ENCODE data around the gene MEAK7. TPM values are rescaled to one million over a fixed set of nuclear protein-coding genes. Genes with fewer than 3 reads are reported as not detected.

Gene MEAK7
- total RNA-seq, 1 donor from 2014 or later: 13.0 TPM

GRCh38 chr16:84499638-84500037 is 4.8 kb downstream of the MEAK7 start:
- no peak overlapping the region for H3K27ac ChIP-seq
- no peak for TF ChIP-seq CTCF (IDR thresholded peaks at IDR 0.05)
- ATAC-seq (no peak), DNase-seq (no peak)
- no peak overlapping the region for H3K4me3 ChIP-seq
- no peaks in the 10 kb centered on the region for H3K27me3 ChIP-seq (ENCODE audit: low read depth)
- H3K9me3 ChIP-seq: no peaks in the 10 kb centered on the region
- peaks cover 31% of the 10 kb centered on the region for H3K36me3 ChIP-seq
- intact Hi-C loops (cut with DNase I): no loop called here
- H3K4me1 ChIP-seq: peaks cover 11% of the 10 kb centered on the region

GRCh38 chr16:84498859-84499620 is 5.4 kb downstream of the MEAK7 start:
- Histone ChIP-seq H3K9me3 (no peaks in the 10 kb centered on the region), H3K27me3 (ENCODE audit: low read depth) (no peaks in the 10 kb centered on the region), H3K36me3 (peaks cover 37% of the 10 kb centered on the region), H3K4me1 (peaks cover 10% of the 10 kb centered on the region), H3K4me3 (no peak overlapping the region), H3K27ac (no peak overlapping the region)
- ATAC-seq (no peak), DNase-seq (no peak)
- TF ChIP-seq CTCF (IDR thresholded peaks at IDR 0.05): no peak
- intact Hi-C loops (cut with DNase I): no loop called here

- ATAC-seq (no peak), DNase-seq (no peak)
- H3K36me3 ChIP-seq: peaks cover 45% of the 10 kb centered on the region
- H3K9me3 ChIP-seq: no peaks in the 10 kb centered on the region
- H3K4me3 ChIP-seq: no peak overlapping the region
- H3K27me3 ChIP-seq (ENCODE audit: low read depth): no peaks in the 10 kb centered on the region
- peaks cover 1% of the 10 kb centered on the region for H3K4me1 ChIP-seq
- no peak overlapping the region for H3K27ac ChIP-seq
- TF ChIP-seq CTCF (IDR thresholded peaks at IDR 0.05): no peak
- intact Hi-C loops (cut with DNase I): no loop called here
Measured at GRCh38 chr16:84498223-84498610, 6.2 kb downstream of the MEAK7 start.

GRCh38 chr16:84497418-84498222 is 6.8 kb downstream of the MEAK7 start:
- intact Hi-C loops (cut with DNase I): no loop called here
- Histone ChIP-seq H3K4me3 (no peak overlapping the region), H3K36me3 (peaks cover 45% of the 10 kb centered on the region), H3K27ac (no peak overlapping the region), H3K4me1 (no peaks in the 10 kb centered on the region), H3K27me3 (ENCODE audit: low read depth) (no peaks in the 10 kb centered on the region), H3K9me3 (no peaks in the 10 kb centered on the region)
- DNase-seq (no peak), ATAC-seq (no peak)
- TF ChIP-seq CTCF (IDR thresholded peaks at IDR 0.05): no peak

GRCh38 chr16:84496991-84497390 is 7.5 kb downstream of the MEAK7 start:
- ATAC-seq: no peak
- no peaks in the 10 kb centered on the region for H3K4me1 ChIP-seq
- intact Hi-C loops (cut with DNase I): no loop called here
- no peak overlapping the region for H3K27ac ChIP-seq
- no peak for TF ChIP-seq CTCF (IDR thresholded peaks at IDR 0.05)
- DNase-seq: no peak
- no peak overlapping the region for H3K4me3 ChIP-seq
- H3K36me3 ChIP-seq: peaks cover 45% of the 10 kb centered on the region
- H3K27me3 ChIP-seq (ENCODE audit: low read depth): no peaks in the 10 kb centered on the region
- H3K9me3 ChIP-seq: no peaks in the 10 kb centered on the region
